Measurements from ENCODE around the gene ENPP1. TPM values are rescaled to one million over a fixed set of nuclear protein-coding genes. Genes with fewer than 3 reads are reported as not detected.
A peak's percentile ranks its signal among the peaks of the same experiment; 100 is the strongest.

The ENPP1 gene
- total and polyA plus RNA-seq, 2 of the 4 experiments (the other 2 are of a cell fraction): 10.9 to 38.9 TPM

DNA sequence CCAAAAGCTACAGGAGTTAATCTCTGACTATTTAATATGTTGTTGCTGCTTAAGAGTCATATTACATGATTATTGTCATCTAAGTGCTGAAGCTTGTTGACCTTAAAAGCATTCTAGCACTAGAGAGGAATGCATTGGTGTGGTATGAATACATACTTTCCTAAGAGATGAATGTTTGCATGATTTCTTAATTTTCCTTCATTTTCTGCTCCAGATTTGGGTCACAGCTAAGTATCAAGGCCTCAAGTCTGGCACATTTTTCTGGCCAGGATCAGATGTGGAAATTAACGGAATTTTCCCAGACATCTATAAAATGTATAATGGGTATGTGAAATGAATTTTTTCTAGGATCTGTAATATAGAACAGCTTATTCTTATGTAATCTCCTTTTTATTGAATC, 53.6 kb downstream of the ENPP1 start:
- Histone ChIP-seq H2AK5ac (ENCODE audit: low read depth, low read length) (no peak overlapping the region), H2BK120ac (ENCODE audit: low read depth, low read length) (no peak overlapping the region), H3K18ac (ENCODE audit: low read depth, low read length) (no peak overlapping the region), H2BK15ac (ENCODE audit: low read depth, low read length) (no peak overlapping the region; the same call in 2 of the 3 replicates), H3K27ac (ENCODE audit: insufficient read depth, low read length) (peak overlapping the region; percentile 16; the same call in 1 of the 2 replicates), H4K91ac (ENCODE audit: insufficient read depth, low read depth, low read length) (no peak overlapping the region), H3K9me1 (ENCODE audit: insufficient read depth, low read length) (peaks cover 2% of the 10 kb centered on the region; the same call in 1 of the 2 replicates), H3K27me3 (ENCODE audit: control insufficient read depth, insufficient read depth, low read length) (no peaks in the 10 kb centered on the region), H3K23ac (ENCODE audit: low read depth, low read length) (no peak overlapping the region), H3K14ac (replicated peaks; ENCODE audit: low read depth, low read length) (no peak overlapping the region), H3K9me3 (ENCODE audit: control insufficient read depth, insufficient read depth, low read length) (no peaks in the 10 kb centered on the region), H3K36me3 (ENCODE audit: control insufficient read depth, insufficient read depth, low read length) (no peaks in the 10 kb centered on the region), H3K4me2 (ENCODE audit: low read depth, low read length) (no peak overlapping the region; the same call in 1 of the 2 replicates), H3K79me1 (ENCODE audit: low read depth in 1 of 2, low read length in 2 of 2) (no peaks in the 10 kb centered on the region), H3K4ac (ENCODE audit: low read depth, low read length) (no peak overlapping the region), H3K4me3 (ENCODE audit: insufficient read depth, low read depth, low read length) (no peak overlapping the region), H2BK20ac (ENCODE audit: low read depth, low read length) (no peak overlapping the region), H3K9ac (ENCODE audit: low read depth, low read length) (no peak overlapping the region), H4K5ac (ENCODE audit: low read depth, low read length) (no peak overlapping the region), H2BK5ac (ENCODE audit: low read depth, low read length, poor library complexity, severe bottlenecking) (peak overlapping the region; percentile 79), H3K56ac (ENCODE audit: extremely low read depth, insufficient read depth, low read length) (no peak overlapping the region), H2AFZ (replicated peaks; ENCODE audit: low read length, poor library complexity) (no peak overlapping the region), H4K20me1 (ENCODE audit: insufficient read depth, low read length) (no peaks in the 10 kb centered on the region), H2AK9ac (replicated peaks; ENCODE audit: low read depth, low read length, poor library complexity) (no peak overlapping the region), H3K4me1 (ENCODE audit: control insufficient read depth, insufficient read depth, low read length) (peaks cover 6% of the 10 kb centered on the region; the same call in 1 of the 2 replicates), H4K8ac (ENCODE audit: low read depth in 2 of 2, low read length in 2 of 2) (no peak overlapping the region; a peak in 1 of 4 replicates)
- TF ChIP-seq SMC3 (IDR thresholded peaks at IDR 0.05; ENCODE audit: low read depth, low read length): no peak
- TF ChIP-seq MXI1 (IDR thresholded peaks at IDR 0.05; ENCODE audit: borderline replicate concordance, low read depth, low read length): no peak
- TF ChIP-seq BHLHE40 (IDR thresholded peaks at IDR 0.05; ENCODE audit: low read depth, low read length): no peak
- TF ChIP-seq RCOR1 (IDR thresholded peaks at IDR 0.05; ENCODE audit: insufficient replicate concordance, low read length): no peak
- no peak for TF ChIP-seq CHD1 (IDR thresholded peaks at IDR 0.05; ENCODE audit: low read depth, low read length)
- TF ChIP-seq MAFK (IDR thresholded peaks at IDR 0.05; ENCODE audit: low read depth, low read length): no peak
- TF ChIP-seq MAZ (IDR thresholded peaks at IDR 0.05; ENCODE audit: borderline replicate concordance, low read depth, low read length): no peak
- no peak for TF ChIP-seq RFX5 (IDR thresholded peaks at IDR 0.05; ENCODE audit: low read depth, low read length)
- no peak for TF ChIP-seq FOS (IDR thresholded peaks at IDR 0.05; ENCODE audit: low read depth, low read length)
- no peak for TF ChIP-seq POLR2A (IDR thresholded peaks at IDR 0.05; ENCODE audit: low read depth, low read length)
- TF ChIP-seq RAD21 (IDR thresholded peaks at IDR 0.05; ENCODE audit: low read length): no peak
- TF ChIP-seq, protein P1, sequence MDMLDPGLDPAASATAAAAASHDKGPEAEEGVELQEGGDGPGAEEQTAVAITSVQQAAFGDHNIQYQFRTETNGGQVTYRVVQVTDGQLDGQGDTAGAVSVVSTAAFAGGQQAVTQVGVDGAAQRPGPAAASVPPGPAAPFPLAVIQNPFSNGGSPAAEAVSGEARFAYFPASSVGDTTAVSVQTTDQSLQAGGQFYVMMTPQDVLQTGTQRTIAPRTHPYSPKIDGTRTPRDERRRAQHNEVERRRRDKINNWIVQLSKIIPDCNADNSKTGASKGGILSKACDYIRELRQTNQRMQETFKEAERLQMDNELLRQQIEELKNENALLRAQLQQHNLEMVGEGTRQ (IDR thresholded peaks at IDR 0.05; ENCODE audit: low read depth, low read length): no peak
- TF ChIP-seq NFE2L2 (IDR thresholded peaks at IDR 0.05; ENCODE audit: low read depth, low read length): no peak
- TF ChIP-seq, protein P2, sequence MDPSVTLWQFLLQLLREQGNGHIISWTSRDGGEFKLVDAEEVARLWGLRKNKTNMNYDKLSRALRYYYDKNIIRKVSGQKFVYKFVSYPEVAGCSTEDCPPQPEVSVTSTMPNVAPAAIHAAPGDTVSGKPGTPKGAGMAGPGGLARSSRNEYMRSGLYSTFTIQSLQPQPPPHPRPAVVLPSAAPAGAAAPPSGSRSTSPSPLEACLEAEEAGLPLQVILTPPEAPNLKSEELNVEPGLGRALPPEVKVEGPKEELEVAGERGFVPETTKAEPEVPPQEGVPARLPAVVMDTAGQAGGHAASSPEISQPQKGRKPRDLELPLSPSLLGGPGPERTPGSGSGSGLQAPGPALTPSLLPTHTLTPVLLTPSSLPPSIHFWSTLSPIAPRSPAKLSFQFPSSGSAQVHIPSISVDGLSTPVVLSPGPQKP (IDR thresholded peaks at IDR 0.05; ENCODE audit: borderline replicate concordance, low read depth, low read length): no peak
- TF ChIP-seq CEBPB (IDR thresholded peaks at IDR 0.05; ENCODE audit: low read depth, low read length): no peak
- TF ChIP-seq, protein P3, sequence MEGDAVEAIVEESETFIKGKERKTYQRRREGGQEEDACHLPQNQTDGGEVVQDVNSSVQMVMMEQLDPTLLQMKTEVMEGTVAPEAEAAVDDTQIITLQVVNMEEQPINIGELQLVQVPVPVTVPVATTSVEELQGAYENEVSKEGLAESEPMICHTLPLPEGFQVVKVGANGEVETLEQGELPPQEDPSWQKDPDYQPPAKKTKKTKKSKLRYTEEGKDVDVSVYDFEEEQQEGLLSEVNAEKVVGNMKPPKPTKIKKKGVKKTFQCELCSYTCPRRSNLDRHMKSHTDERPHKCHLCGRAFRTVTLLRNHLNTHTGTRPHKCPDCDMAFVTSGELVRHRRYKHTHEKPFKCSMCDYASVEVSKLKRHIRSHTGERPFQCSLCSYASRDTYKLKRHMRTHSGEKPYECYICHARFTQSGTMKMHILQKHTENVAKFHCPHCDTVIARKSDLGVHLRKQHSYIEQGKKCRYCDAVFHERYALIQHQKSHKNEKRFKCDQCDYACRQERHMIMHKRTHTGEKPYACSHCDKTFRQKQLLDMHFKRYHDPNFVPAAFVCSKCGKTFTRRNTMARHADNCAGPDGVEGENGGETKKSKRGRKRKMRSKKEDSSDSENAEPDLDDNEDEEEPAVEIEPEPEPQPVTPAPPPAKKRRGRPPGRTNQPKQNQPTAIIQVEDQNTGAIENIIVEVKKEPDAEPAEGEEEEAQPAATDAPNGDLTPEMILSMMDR (conservative IDR thresholded peaks at IDR 0.05; ENCODE audit: low read depth, low read length): no peak
- ChIA-PET CTCF (interaction anchor here (1.1 kb wide), 1 partner anchor 15 kb away, joined by 3 read pairs; no protein-coding TSS in a partner anchor), POLR2A (ENCODE audit: unreplicated experiment) (no interaction called here)
- dilution Hi-C loops (cut with HindIII; ENCODE audit: low sequenced_read_pairs, unreplicated experiment): no loop called here
- BruUV-seq (replicated peaks): no TSS peak
- in situ Hi-C loops (cut with MboI; ENCODE audit: low sequenced_read_pairs): no loop called here
- ATAC-seq (ENCODE audit: low read depth) (peak; percentile 45), DNase-seq (peak; percentile 64)
- no CpG with 5 or more reads among the region's 1 CpG for WGBS, 2 experiments (ENCODE audit: extremely low coverage in 2 of 2, insufficient read length in 1 of 2)
- intact Hi-C loops (cut with micrococcal nuclease): loop anchor here (5.0 kb wide), 1 partner anchor 44 kb away; no protein-coding TSS in a partner anchor

Measured in IMR-90 (cell line).